GM19372 (cell line): ENCODE measurements around the gene DPM2.

Source experiments
- ATAC-seq: cut with Tn5 transposase; IDR thresholded peaks from one replicate; pipeline ENCODE4 v1.9.1; 2021; ENCODE audit warnings: mild to moderate bottlenecking, low read depth, moderate library complexity; ENCODE audit not compliant: unreplicated experiment

DPM2 gene

DNA sequence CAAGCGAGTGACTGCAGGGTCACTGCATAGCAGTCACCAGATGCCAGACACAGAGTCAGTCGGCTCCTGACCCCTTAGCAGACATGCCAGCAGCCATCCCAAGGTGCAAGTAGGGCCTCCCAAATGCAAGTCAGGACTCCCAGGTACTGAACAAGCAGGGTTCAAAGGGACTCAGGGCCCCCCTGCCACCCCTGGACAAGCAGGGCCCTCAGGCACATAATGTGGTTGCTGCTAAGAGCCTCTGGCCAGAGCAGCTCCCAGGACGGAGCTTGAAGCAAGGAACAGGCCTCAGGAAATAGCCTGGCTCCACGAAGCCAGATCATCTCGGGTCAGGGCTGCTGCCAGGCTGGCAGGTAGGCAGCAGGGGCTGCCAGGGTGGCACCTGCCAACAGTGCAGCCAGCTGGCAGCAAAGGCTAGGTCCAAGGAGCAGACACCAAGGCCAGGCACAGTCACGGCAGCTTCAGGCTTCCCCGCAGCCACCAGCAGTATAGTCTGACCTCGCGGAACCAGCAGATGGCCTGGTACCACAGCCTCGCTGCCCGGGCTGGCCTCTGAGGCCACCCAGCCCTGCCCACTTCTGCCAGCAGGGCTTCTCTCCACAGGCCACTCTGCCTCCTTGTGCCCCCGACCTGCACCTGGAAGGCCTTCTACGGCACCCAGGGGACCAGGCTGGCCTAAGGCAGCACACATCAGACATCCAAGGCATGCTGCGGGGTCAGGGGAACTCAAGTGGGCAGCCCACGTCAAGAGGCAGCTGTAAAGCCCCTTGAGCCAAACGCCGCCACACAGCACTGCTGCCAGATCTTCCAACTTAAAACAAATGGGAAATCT, 35.7 kb upstream of the DPM2 start:
- ATAC-seq: no peak

DNA sequence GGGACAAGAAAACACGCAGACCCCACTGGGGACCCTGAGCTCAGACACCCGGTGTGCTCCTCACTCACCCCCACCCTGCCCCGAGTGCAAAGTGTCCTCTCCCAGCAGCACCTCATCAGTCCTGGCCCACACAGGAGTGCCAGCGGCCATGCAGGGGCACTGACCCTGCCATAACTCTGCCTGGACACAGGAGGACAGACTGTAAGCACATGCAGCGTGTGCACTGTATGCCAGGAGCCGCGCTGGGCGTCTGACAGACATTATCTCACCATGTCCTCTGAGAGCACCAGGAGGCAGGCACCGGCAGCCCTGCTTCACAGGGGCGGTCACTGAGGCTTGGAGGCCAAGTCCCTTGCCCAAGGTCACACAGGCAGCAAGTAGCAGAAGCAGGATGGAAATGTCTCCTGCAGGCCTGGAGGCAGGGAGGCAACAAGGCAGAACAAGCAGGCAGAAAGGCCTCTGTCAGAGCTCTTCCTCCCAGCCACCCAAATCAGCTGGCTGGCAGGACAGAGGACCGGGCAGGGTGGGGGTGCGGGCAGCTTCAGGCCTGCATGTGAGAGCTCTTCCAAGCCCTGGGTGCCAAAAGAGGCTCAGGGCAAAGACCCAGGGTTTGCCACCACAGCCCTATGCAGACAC, 34.7 kb upstream of the DPM2 start:
- ATAC-seq: no peak

DNA sequence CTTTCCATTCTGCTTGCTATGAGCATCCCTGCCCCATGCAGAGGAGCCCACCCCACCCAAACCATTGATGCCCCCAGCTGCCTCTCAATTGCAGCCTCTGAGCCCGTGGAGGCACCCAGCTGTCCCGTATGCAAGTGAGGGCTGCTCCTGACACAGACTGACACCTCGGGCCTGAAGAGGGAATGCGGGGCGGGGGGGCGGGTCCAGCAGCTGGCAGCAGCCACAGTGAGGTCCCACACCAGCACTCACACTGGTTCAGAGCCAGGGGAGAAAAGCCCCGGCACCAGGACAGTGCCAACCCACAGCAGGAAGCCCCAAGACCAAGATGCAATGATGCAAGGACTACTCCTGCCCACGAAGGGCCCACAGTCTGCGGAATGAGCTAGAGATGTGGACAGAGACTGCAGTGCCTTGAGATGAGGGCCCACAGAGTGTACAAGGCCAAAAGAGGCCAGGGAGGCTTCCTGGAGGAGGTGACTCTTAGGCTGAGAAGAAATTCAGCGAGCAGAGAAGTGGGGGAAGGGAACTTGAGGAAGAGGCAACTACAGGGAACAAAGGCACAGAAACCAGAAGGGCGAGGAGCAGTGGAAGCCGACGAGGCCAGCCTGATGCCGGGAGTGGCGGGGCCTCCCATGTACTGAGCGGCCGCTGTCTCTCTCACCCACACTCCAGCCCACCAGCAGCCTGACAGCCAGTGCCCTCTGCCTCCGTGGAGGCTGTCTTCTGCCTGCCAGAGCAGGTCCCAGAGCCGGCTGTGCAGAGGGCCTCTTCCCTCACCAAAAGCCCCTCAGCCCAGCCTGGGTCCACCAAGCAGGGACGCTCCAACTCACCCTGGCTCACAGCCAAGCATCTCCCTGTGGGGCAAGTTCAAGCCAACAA, 33.9 kb upstream of the DPM2 start:
- no peak for ATAC-seq

DNA sequence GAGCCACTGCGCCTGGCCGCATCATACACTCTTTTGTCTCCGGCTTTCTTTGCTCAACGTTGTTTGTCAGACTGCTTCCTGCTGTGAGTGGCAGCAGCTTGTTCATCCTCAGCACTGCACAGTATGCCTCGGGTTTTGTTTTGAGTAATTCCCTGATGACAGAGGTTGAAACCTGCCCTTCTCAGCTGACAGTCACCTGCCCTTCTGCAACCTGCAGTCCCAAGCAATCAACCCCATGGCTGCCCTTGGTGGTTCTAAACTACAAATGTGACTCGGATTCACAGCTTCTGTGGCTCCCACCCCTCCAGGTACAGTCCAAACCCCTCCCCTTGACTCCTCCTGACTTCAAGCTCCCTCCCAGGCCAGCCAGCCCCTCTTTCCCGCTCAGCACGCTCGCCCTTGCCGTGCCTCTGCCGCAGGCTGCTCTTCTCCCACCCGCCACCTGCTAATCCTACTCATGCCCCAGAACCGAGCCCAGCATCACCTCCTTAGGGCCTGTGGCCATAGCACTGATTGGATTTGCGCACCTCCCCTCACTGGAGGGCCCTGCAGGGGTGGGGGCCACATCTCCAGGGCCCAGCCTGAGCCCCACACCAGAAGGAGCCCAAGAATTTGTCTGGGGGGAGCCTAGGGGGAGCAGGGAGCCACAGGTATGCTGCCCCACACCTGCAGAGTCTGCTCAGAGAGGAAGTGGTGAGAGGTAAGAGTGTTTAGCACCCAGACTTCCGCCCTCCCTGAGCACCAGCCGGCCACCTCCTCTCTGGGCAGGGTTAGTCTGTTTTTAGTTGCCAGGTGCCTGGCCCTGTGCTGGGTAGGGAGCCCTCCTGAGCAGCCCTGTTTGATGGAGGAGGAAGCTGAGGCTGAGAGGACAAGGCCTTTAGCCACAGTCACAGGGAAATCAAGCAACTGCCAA, 33.0 kb upstream of the DPM2 start:
- ATAC-seq: peak; percentile 71

DNA sequence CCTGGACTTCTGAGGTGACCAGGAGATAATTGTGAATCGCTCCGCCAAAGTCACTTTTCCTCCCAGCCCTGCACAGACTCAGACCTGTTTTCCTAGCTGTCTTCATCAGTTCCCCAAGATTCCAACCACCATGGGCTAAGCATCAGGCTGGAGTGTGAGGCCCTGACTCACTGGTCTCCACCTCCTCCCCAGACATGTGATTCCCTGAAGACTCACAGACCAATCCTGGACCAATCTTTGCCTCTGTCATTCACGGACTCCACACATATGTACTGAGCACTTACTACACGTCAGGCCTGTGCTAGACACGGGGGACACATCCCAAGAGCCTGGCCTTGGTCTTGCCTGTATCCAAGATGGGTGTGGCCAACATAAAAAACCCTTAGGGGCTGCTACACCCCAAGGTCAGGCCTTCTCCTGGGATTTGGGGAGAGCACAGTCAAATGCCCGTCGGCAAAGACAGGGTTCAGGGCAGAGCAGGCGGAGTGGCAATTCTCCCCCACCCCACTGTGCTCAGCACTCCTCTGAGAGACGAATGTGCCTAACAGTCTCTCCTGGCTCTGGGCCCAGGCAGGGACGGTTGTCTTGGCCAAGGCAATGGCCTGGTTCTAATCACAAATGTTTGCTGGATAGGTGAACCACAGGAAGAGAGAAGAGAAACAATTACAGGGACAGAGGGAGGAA, 31.2 kb upstream of the DPM2 start:
- no peak for ATAC-seq

DNA sequence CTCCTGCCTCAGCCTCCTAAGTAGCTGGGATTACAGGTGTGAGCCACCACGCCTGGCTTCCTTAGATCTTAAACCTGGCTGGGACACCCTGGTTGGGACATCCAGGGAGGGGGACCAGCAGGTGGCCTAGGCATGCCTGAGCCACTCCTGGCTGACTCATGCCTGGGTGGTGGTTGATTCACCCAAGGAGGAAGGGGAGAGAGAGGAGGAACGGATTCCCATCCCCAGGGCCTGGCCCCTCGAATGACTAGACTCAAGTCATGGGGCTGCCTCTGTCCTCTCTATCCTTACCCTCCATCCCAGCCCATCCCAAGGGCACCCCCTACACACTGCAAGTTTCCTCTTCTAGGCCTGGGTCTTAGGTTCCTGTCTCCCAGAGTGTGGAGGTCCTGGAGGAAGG, 30.4 kb upstream of the DPM2 start:
- no peak for ATAC-seq

DNA sequence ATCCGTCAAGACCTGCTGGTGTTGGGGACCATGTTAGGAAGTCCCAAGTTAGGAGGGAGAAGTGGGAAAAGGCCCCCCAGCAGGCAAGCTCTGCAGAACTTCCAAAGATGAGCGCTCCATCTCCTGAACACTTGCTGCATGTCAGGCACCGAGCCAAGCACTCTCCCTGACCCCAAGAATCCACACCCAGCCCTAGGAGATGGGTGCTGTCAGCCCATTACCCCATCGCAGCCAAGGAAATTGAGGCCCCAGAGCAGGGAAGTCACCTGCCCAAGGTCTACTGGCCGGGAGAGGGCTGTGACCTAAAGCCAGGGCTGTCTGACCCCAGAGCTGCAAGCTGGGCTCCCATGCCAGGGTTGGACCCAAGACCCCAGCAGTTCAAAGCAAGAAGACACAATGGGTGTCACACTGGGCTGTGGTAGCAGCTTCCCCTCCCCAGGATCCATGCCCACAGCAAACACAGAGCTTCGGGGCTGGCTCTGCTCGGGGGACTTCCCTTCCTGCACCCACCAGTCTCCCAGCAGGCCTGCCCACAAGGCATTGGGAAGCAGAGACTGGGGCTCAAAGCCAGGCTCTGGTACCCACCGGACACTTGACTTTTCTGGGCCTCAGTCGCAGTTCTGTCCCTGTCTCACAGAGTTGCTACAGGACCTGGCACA, 29.6 kb upstream of the DPM2 start:
- no peak for ATAC-seq

DNA sequence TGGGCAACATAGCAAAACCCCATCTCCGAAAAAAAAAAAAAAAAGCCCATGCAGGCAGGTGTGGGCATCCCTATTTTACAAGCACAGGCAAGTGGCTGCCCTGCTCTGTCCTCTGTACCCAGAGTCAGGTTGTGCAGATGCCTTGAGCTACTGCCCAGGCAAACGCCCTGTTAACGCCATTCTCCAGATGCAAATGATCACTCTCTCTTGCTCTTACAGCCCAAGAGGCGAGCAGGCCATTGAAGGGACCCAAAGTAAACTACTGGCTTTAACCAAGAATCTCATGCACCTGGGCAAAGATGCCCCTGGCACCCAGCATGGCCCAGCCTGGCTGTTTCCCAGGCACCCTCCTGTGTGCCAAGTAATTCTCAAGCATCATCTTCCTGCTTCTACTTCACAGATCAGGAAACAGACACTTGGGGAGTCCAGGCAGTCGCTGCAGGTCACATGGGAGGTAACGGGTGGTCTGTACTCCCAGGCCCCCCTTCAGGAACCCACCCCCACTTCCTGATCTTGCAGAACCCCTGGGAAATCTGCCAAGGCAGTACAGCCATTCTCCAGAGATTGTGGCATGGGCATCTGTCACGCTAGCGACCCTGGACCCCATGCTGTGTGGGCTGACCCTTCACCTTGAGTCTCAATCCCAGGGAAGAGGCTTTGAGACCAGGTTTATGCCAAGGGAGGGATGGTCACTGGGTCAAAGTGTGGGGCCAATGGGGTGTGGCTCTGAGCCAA, 28.9 kb upstream of the DPM2 start:
- no peak for ATAC-seq

DNA sequence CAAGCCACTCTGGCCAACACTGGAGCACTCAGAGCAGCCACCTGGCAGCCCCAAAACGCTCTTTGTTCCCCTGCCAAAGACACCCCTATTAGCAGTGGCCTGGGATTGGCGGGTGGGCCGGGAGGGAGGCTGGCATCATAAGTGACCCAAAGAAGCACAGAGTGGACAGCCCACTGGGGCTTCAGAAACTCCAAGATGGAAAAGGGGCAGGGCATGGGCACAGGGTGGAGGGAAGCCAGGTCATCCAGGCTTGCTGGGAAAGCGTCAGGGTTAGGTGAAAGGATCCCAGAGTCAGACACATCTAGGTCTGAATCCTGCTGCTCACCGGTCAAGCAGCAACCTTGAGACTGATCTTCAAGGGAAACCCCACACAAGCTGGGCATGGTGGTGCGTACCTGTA, 28.3 kb upstream of the DPM2 start:
- no peak for ATAC-seq

DNA sequence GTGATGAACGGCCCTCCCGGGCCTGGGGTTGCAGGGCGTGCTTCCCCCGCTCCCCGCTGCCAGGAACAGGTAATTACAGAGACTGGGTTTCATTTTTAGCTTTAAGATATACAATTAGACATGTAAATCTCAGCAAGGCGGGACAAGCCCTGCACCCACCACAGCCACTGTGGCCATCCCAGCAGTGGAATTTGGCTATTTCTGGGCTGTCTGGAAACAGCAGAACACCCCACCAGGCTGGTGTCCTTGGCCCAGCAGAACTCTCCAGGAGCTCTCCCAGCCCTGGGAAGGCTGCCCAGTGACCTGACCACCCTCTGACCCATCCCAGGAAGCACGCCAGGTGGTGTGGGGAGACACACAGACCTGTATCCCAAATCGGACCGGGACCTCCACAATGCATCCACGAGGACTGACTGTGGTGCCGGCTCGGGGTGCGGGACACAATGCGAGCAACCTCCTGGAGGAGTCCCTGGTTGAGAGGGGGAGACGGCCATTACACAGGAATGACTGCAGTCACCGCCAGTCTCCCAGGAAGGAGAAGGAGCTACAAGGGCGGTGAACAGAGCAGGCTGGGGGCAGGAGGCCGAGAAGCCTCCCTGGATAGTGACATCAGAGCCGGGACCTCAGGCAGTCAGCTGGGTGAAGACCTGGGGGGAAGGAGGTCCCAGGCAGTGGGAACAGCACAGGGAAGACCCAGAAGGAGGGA, 25.9 kb upstream of the DPM2 start:
- no peak for ATAC-seq

DNA sequence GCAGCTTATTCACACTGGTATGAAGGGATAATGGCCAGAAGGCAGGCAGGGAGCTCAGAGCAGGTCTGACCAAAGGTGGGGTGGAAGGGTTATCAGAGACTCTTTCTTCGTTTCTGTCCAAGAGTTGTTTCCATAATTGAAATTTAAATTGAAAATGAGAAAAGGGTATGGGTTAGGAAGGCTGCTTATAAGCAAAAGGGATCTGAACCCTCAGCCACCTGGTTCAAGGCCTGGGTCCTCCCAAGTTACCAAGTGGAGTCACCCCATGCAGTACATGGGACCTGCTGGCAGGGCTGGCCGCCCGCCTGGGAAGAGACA, 25.3 kb upstream of the DPM2 start:
- no peak for ATAC-seq

DNA sequence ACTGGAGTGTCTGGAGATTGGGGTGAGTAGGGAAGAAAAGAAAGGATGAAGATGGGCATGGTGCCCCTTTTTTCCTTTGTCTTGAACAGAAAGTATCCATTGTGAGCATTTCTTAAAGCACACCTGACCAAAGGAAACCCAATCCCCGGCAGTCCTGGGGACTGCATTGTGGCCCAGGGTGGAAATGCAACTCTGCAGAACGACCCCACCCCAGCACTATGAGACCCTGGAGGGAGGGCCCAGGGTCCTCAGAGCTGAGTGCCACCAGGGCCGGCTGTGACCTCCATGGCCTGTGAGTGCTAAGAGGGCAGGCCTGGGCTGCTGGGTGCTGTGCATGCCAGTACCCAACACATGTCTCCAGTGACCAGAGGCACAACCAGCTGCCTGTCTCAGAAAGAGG, 24.6 kb upstream of the DPM2 start:
- ATAC-seq: no peak

DNA sequence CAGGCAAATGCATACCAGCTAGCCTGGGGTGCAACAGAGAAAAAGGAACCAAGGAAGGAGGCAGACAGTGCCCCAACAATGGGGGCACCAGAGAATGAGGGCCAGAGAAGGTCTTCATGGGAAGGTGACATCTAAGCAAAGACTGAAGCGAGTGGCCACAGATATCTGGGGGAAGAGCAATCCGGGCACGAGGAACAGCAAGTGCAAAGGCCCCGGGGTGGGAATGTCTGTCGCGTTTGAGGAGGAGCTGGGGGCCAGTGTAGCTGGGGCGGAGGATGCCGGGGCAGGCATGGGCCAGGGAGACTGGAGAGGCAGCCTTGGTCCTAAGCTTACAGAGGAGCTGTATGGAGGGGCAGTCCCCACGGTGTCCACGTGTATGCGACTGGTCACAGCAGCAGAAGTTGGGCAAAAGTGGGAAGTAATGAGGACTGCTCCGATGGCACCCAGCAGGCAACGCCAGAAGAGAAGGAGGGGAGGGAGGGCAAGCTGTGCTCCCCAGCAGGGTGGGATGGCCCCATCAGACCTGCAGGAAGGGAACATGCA, 24.0 kb upstream of the DPM2 start:
- no peak for ATAC-seq

DNA sequence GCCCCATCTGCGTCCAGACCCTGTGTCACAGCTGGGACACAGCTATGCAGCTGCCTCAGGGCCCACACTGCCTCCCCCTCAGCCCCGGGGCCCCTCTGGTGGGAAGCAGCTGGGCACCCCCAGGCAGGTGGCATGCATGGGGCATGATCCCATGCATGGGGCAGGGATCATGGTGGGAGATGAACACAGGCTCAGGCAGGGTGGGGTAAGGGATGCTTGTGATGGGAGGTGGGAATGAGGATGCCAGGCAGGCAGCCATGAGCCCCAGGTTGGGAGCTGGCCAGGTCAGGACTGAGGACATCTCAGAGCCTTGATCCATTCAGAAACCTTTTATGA, 23.5 kb upstream of the DPM2 start:
- ATAC-seq: no peak

DNA sequence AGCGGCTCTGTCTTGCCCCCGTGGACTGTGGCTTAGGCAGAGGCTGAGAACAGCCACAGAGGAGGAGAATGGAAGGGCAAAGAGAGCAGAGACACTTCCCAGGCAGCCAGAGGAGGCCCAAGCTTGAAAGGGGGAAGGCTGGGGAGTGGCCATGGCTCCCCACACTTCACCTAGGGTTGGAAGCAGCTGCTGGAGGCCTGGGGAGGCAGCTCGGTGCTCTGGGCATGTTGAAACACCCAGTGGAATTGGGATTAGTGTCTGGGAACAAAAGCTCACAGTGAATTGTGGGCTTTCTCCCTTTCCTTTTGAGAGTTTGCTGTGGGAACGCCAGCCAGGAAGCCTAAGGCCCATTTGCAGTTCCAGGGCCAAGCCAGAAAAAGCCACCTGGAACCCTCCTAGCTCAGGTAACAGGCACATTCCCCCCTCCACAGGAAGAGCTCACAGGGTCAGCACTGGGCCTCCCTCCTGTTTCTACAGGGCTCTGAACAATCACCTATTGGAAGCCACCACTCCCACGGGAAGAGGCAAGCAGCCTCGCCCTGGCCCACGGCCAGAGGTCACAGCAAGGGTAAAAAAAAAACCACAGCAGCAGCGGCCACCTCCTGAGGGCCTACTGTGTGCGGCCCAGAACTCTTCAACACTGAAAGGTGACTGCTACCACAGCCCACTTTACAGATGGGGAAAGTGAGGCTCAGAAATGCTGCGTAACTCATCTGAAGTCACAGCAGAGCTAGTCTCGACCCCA, 22.9 kb upstream of the DPM2 start:
- ATAC-seq: no peak

DNA sequence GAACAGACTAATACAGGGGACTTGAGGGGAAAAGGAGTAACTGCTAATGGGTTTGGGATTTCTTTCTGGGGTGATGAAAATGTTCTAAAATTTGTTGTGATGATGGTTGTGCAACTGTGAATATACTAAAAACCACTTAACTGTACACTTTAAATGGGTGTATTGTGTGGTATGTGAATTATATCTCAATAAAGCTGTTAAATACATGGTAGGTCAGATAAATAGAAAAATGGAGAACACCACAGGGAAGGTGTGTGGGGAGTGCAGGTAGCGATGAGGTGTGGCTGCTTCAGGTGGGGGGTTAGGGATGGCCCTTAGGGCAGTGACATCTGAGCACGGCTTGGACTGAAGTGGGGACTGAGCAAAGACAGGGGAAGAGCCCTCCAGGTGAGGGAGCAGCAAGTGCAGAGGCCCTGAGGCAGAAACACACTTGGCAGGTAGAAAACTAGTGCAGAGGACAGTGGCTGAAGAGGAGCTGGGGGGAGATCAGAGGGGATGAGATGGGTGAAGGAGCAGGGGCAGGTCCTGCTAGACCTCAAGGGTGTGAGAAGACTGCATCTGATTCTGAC, 22.3 kb upstream of the DPM2 start:
- ATAC-seq: no peak

DNA sequence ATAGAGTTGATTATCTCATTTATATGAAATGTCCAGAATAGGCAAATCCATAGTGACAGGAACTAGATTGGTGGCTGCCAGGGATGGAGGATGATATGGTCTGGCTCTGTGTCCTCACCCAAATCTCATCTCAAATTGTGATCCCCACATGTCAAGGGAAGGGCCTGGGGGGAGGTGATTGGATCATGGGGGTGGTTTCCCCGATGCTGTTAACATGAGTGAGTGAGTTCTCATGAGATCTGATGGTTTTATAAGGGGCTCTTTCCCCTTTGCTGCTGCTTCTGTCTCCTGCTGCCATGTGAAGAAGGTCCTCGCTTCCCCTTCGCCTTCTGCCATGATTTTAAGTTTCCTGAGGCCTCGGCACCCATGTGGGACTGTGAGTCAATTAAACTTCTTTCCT, 21.7 kb upstream of the DPM2 start:
- ATAC-seq: no peak
